Kidney (tissue), 14 donors: ENCODE results near the gene LARGE2. TPM values are rescaled to one million over a fixed set of nuclear protein-coding genes. Genes with fewer than 3 reads are reported as not detected.
A peak's percentile ranks its signal among the peaks of the same experiment; 100 is the strongest.

Experiments
- DNase-seq, 5 donors: peaks; one replicate each; pipeline ENCODE4 v3.0.0-alpha.2; 2013 to 2020
- FAIRE-seq: peaks from 2 replicates; lab custom pipeline; 2012; peaks lifted over from hg19 to GRCh38; lab: Jason Lieb, UNC
- H3K27ac ChIP-seq, 2 donors: one replicate each; pipeline ENCODE4 v1.7.0; 2013; ENCODE audit warnings: low read depth in 2 of 2, low read length in 2 of 2, inconsistent platforms in 1 of 2
- H3K27me3 ChIP-seq: one replicate; pipeline ENCODE4 v1.7.1; 2013; ENCODE audit warnings: low read length, inconsistent platforms; ENCODE audit not compliant: control insufficient read depth, insufficient read depth
- H3K36me3 ChIP-seq, 3 donors: one replicate each; pipeline versions ENCODE4 v1.7.0 to v1.7.1; 2013; ENCODE audit warnings: low read length in 3 of 3, control low read depth in 1 of 3, inconsistent platforms in 1 of 3; ENCODE audit not compliant: insufficient read depth in 3 of 3, control insufficient read depth in 2 of 3
- H3K4me1 ChIP-seq, 3 donors: one replicate each; pipeline versions ENCODE4 v1.7.0 to v1.7.1; 2013; ENCODE audit warnings: low read length in 3 of 3, inconsistent platforms in 1 of 3, low read depth in 1 of 3; ENCODE audit not compliant: control insufficient read depth in 2 of 3, insufficient read depth in 2 of 3
- H3K4me3 ChIP-seq, 3 donors: one replicate each; pipeline versions ENCODE4 v1.7.0 to v1.8.1; 2013; ENCODE audit warnings: low read length in 3 of 3, control low read depth in 1 of 3, inconsistent platforms in 1 of 3
- H3K9ac ChIP-seq, 3 donors: one replicate each; pipeline versions ENCODE4 v1.7.0 to v1.7.1; 2013; ENCODE audit warnings: low read length in 3 of 3, control low read depth in 1 of 3, inconsistent platforms in 1 of 3
- H3K9me3 ChIP-seq, 3 donors: one replicate each; pipeline versions ENCODE4 v1.7.0 to v1.7.1; 2013; ENCODE audit warnings: low read length in 3 of 3, control low read depth in 1 of 3, inconsistent platforms in 1 of 3; ENCODE audit not compliant: control insufficient read depth in 2 of 3, insufficient read depth in 1 of 3
- CTCF ChIP-seq: IDR thresholded peaks from 3 replicates; pipeline ENCODE4 v1.5.1; 2012; ENCODE audit warnings: mild to moderate bottlenecking, moderate library complexity, borderline replicate concordance; ENCODE audit not compliant: insufficient read depth; ENCODE audit errors: extremely low read depth
- intact Hi-C: fragments of 100-400 bp; cut with DNase I; formaldehyde crosslinking; loops from one replicate; pipeline ENCODE4 v1.11.1; 2022
- polyA plus RNA-seq: library from polyadenylated mRNA; stranded (reverse); fragments of 350-450 nt; fragmentation: Illumina TruSeq; extraction: RNeasy Lipid Tissue Mini Kit (QIAGEN cat#74804); gene quantifications from one replicate; pipeline ENCODE4 v1.2.3, GENCODE V29; 2014; ENCODE audit warnings: low read depth, low replicate concordance; ENCODE audit not compliant: insufficient read depth
- total RNA-seq: library from RNA; stranded (reverse); fragmentation: NEBNext Ultra II Directional; extraction: Animal tissue kit (Norgen Biotek cat#: 25700); gene quantifications from one replicate; pipeline ENCODE4 v1.2.1, GENCODE V29; 2021
- donor health status: control.
- donor health status: control.
- donor health status: control.
- donor health status: control.
- donor health status: control.
- donor health status: DM: yes; HTN: yes; CAD: no.
- donor health status: Normal renal cell carcinoma (clear cell type).

Gene LARGE2
- total and polyA plus RNA-seq, 2 donors from 2014 or later: 13.1 to 29.8 TPM

- intact Hi-C loops: no loop called here
- Histone ChIP-seq H3K4me1 (no peaks in the 10 kb centered on the region), H3K36me3 (peaks cover 4 to 5% (median 4%) of the 10 kb centered on the region in 3 donors), H3K27me3 (no peaks in the 10 kb centered on the region), H3K4me3 (no peak overlapping the region), H3K27ac (no peak overlapping the region), H3K9me3 (no peaks in the 10 kb centered on the region), H3K9ac (no peak overlapping the region)
- DNase-seq (no peak), FAIRE-seq (no peak)
- TF ChIP-seq CTCF: no peak
Observed at GRCh38 chr11:45961751-45962240, 39.3 kb downstream of the LARGE2 start.

- TF ChIP-seq CTCF: peak; percentile 95
- no peak overlapping the region for H3K9ac ChIP-seq
- H3K4me1 ChIP-seq: no peaks in the 10 kb centered on the region
- no peak overlapping the region for H3K27ac ChIP-seq
- peak; percentile 92 for FAIRE-seq
- intact Hi-C loops: no loop called here
- H3K36me3 ChIP-seq: peaks cover 6 to 9% (median 7%) of the 10 kb centered on the region in 3 donors
- no peaks in the 10 kb centered on the region for H3K9me3 ChIP-seq
- peak in 4 of 5 donors; percentile 79 to 92 (median 86) for DNase-seq
- H3K27me3 ChIP-seq: no peaks in the 10 kb centered on the region
- H3K4me3 ChIP-seq: no peak overlapping the region
Observed at GRCh38 chr11:45964911-45965389, 42.5 kb downstream of the LARGE2 start.

- H3K9me3 ChIP-seq: no peaks in the 10 kb centered on the region
- intact Hi-C loops: no loop called here
Observed at GRCh38 chr11:45967506-45967905, 45.0 kb downstream of the LARGE2 start.

More at GRCh38 chr11:45967506-45967905, 45.0 kb downstream of the LARGE2 start:
- Histone ChIP-seq H3K4me1 (no peaks in the 10 kb centered on the region), H3K36me3 (peaks cover 4 to 13% (median 9%) of the 10 kb centered on the region in 3 donors), H3K27ac (no peak overlapping the region), H3K9ac (no peak overlapping the region), H3K27me3 (no peaks in the 10 kb centered on the region), H3K4me3 (no peak overlapping the region)
- FAIRE-seq: no peak
- TF ChIP-seq CTCF: no peak
- no peak for DNase-seq
